ENCODE data around the gene WRAP73. TPM values are rescaled to one million over a fixed set of nuclear protein-coding genes. Genes with fewer than 3 reads are reported as not detected.

Gene WRAP73
- total RNA-seq, 1 donor from 2014 or later = 22.5 TPM

GRCh38 chr1:3696689-3697088 is 46.8 kb upstream of the WRAP73 start:
- no peak overlapping the region for H3K4me3 ChIP-seq
- H3K9me3 ChIP-seq = no peaks in the 10 kb centered on the region
- DNase-seq (no peak), ATAC-seq (no peak)
- H3K27me3 ChIP-seq (ENCODE audit: low read depth) = peaks cover 36% of the 10 kb centered on the region
- intact Hi-C loops (cut with DNase I) = no loop called here
- no peak overlapping the region for H3K27ac ChIP-seq
- H3K4me1 ChIP-seq = no peaks in the 10 kb centered on the region
- TF ChIP-seq, protein P1, sequence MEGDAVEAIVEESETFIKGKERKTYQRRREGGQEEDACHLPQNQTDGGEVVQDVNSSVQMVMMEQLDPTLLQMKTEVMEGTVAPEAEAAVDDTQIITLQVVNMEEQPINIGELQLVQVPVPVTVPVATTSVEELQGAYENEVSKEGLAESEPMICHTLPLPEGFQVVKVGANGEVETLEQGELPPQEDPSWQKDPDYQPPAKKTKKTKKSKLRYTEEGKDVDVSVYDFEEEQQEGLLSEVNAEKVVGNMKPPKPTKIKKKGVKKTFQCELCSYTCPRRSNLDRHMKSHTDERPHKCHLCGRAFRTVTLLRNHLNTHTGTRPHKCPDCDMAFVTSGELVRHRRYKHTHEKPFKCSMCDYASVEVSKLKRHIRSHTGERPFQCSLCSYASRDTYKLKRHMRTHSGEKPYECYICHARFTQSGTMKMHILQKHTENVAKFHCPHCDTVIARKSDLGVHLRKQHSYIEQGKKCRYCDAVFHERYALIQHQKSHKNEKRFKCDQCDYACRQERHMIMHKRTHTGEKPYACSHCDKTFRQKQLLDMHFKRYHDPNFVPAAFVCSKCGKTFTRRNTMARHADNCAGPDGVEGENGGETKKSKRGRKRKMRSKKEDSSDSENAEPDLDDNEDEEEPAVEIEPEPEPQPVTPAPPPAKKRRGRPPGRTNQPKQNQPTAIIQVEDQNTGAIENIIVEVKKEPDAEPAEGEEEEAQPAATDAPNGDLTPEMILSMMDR (IDR thresholded peaks at IDR 0.05) = no peak
- no peaks in the 10 kb centered on the region for H3K36me3 ChIP-seq

DNA sequence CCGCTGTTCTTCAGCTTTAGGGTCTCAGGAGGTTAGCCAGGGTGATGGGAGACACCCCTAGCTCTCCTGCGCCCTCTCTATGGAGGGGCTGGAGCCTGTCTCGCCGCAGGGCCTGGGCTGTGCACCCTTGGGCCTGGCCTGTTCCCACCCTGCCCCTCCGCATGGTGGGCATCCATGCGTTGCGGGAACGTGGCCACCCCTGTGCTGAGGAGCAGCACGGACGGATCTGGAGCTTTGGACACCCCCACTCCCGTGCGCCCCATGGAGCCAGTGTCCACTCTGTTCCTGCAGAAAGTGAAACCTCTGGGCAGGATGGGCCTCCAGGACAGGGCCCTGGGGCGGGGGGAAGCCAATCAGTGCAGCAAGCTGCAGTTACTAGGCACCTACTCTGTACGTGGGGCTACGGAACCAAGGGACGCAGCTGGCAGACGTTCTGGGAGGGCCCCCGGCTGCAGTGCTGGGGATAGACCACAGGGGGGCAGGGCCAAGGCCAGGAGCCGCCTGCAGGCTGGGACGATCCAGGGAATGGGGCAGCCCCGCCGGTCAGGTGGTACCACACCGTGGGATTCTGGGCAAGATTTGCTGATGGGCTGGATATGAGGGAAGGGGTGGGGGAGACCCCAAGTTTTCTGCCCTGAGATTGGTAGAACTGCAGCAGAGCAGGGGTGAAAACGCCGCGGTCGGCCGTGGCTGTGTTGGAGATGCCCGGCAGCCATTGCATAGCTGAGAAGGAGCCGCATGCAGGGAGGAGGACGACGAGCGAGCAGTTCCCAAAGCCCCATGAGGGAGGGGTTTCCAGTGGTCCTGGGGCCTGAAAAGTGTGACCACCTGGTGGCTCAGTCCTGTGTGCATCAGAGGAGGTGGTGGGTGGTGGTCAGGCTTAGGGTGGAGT is 45.7 kb upstream of the WRAP73 start:
- Histone ChIP-seq H3K9me3 (no peaks in the 10 kb centered on the region), H3K27me3 (ENCODE audit: low read depth) (peaks cover 31% of the 10 kb centered on the region), H3K4me1 (no peaks in the 10 kb centered on the region), H3K27ac (no peak overlapping the region), H3K4me3 (peak overlapping the region; percentile 23), H3K36me3 (no peaks in the 10 kb centered on the region)
- ATAC-seq (peak; percentile 73 to 77), DNase-seq (peak; percentile 72)
- intact Hi-C loops (cut with DNase I) = no loop called here
- TF ChIP-seq, protein P1 (IDR thresholded peaks at IDR 0.05) = peak; percentile 71

- Histone ChIP-seq H3K27me3 (ENCODE audit: low read depth) (peaks cover 20% of the 10 kb centered on the region), H3K9me3 (no peaks in the 10 kb centered on the region), H3K4me3 (no peak overlapping the region), H3K4me1 (no peaks in the 10 kb centered on the region), H3K27ac (no peak overlapping the region), H3K36me3 (no peaks in the 10 kb centered on the region)
- intact Hi-C loops (cut with DNase I) = no loop called here
- ATAC-seq (no peak), DNase-seq (no peak)
- TF ChIP-seq, protein P1 (IDR thresholded peaks at IDR 0.05) = no peak
Observed at GRCh38 chr1:3693321-3693720, 43.4 kb upstream of the WRAP73 start.

DNA sequence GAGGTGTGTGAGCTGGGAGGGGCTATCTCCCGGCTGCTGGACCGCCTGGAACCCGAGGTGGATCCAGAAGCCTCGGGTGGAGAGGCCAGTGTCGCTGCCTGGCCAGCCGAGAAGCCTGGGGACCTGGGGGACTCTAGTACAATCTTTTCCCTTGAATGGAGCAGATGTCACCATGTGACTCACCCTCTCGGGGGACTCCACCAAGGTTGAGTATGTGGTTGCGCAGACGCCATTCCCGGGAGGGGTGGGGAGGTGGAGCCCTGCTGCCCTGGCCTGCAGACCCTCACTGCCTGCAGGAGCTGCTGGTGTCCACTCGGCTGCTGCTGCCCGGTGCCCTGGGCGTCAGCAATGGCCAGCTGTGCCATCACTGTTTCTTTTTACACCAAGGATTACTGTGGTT is 42.7 kb upstream of the WRAP73 start:
- Histone ChIP-seq H3K27me3 (ENCODE audit: low read depth) (peaks cover 12% of the 10 kb centered on the region), H3K4me1 (no peaks in the 10 kb centered on the region), H3K27ac (no peak overlapping the region), H3K4me3 (no peak overlapping the region), H3K36me3 (no peaks in the 10 kb centered on the region), H3K9me3 (no peaks in the 10 kb centered on the region)
- intact Hi-C loops (cut with DNase I) = no loop called here
- ATAC-seq (no peak), DNase-seq (no peak)
- TF ChIP-seq, protein P1 (IDR thresholded peaks at IDR 0.05) = no peak

DNA sequence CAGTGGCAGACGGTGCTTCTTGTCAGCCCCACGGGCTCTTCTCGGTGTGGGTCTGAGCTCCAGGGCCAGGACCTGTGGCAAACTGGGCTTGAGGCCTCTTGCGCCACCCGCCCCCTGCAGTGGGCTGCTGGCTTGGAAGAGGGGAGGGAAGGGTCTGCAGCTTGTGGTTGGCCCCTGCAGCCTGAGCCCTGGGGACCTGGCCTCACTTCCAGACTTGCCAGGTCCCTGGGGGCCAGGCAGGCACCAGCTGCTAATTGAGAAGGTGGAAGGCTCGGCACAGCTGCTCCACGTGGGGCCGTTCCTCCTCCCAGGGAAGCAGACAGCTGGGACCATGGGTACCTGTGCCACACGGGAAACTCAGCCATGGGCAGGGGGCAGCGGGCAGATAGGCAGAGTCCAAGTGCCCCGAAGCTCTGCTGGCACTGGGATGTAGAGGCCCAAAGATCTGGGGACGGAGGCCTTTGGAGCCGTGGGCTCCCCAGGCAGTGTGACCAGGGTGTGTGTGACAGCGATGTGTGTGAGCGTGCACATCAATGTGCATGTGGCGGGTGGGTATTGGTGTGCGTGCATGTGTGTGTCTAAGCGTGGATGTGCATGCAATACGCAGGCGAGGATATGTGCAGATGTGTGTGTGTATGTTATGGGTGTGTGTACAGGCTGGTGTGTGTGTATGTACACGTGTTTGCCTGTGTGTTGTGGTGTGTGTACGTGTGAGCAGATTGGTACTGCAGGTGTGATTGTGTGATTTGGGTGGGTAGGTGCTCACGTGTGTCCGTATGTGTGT is 41.7 kb upstream of the WRAP73 start:
- Histone ChIP-seq H3K4me1 (no peaks in the 10 kb centered on the region), H3K9me3 (no peaks in the 10 kb centered on the region), H3K36me3 (no peaks in the 10 kb centered on the region), H3K4me3 (no peak overlapping the region), H3K27me3 (ENCODE audit: low read depth) (peaks cover 4% of the 10 kb centered on the region), H3K27ac (no peak overlapping the region)
- intact Hi-C loops (cut with DNase I) = no loop called here
- DNase-seq (no peak), ATAC-seq (no peak)
- TF ChIP-seq, protein P1 (IDR thresholded peaks at IDR 0.05) = no peak

All from lower lobe of right lung (tissue), 2 donors.